Hematopoietic multipotent progenitor cell treated with erythropoietin and hydrocortisone succinate and interleukin-3 and kit ligand, for 17 days (in vitro differentiated cells): Measurements from ENCODE around the gene PPM1E.

ENCODE experiments used
- DNase-seq: peaks from one replicate; pipeline ENCODE4 v3.0.0-alpha.2; 2015; ENCODE audit warnings: low spot score

The PPM1E gene

GRCh38 chr17:58996968-58997367 lies 241.3 kb downstream of the PPM1E start:
- DNase-seq = no peak

- no peak for DNase-seq
Observed at GRCh38 chr17:58997756-58998553, 242.3 kb downstream of the PPM1E start.

- no peak for DNase-seq
Observed at GRCh38 chr17:58998871-58999270, 243.2 kb downstream of the PPM1E start.

GRCh38 chr17:58999500-58999899 lies 243.8 kb downstream of the PPM1E start:
- no peak for DNase-seq

- no peak for DNase-seq
Observed at GRCh38 chr17:59000022-59000421, 244.4 kb downstream of the PPM1E start.

GRCh38 chr17:59001158-59001814 lies 245.6 kb downstream of the PPM1E start:
- DNase-seq = no peak

GRCh38 chr17:59002126-59002525 lies 246.5 kb downstream of the PPM1E start:
- no peak for DNase-seq

- DNase-seq = no peak
Observed at GRCh38 chr17:59002848-59003247, 247.2 kb downstream of the PPM1E start.

GRCh38 chr17:59003860-59004259 lies 248.2 kb downstream of the PPM1E start:
- no peak for DNase-seq

GRCh38 chr17:59004338-59005111 lies 248.9 kb downstream of the PPM1E start:
- peak; percentile 78 for DNase-seq

GRCh38 chr17:59007995-59008394 lies 252.3 kb downstream of the PPM1E start:
- no peak for DNase-seq

GRCh38 chr17:59008737-59009136 lies 253.1 kb downstream of the PPM1E start:
- no peak for DNase-seq

- DNase-seq = no peak
Observed at GRCh38 chr17:59010026-59010425, 254.4 kb downstream of the PPM1E start.

GRCh38 chr17:59011975-59012374 lies 256.3 kb downstream of the PPM1E start:
- DNase-seq = no peak

- no peak for DNase-seq
Observed at GRCh38 chr17:59018019-59018418, 262.4 kb downstream of the PPM1E start.

GRCh38 chr17:59024916-59025315 lies 269.3 kb downstream of the PPM1E start:
- no peak for DNase-seq

- DNase-seq = no peak
Observed at GRCh38 chr17:59026176-59026939, 270.7 kb downstream of the PPM1E start.

GRCh38 chr17:59027750-59028149 lies 272.1 kb downstream of the PPM1E start:
- no peak for DNase-seq

- no peak for DNase-seq
Observed at GRCh38 chr17:59028328-59028727, 272.7 kb downstream of the PPM1E start.

- no peak for DNase-seq
Observed at GRCh38 chr17:59030811-59031210, 275.2 kb downstream of the PPM1E start.
